Fibroblast of skin of scalp (primary cell): ENCODE data around the gene CXCR5.

Experiments
- DNase-seq: peaks from one replicate; pipeline ENCODE4 v3.0.0-alpha.2; 2013

CXCR5 gene

DNA sequence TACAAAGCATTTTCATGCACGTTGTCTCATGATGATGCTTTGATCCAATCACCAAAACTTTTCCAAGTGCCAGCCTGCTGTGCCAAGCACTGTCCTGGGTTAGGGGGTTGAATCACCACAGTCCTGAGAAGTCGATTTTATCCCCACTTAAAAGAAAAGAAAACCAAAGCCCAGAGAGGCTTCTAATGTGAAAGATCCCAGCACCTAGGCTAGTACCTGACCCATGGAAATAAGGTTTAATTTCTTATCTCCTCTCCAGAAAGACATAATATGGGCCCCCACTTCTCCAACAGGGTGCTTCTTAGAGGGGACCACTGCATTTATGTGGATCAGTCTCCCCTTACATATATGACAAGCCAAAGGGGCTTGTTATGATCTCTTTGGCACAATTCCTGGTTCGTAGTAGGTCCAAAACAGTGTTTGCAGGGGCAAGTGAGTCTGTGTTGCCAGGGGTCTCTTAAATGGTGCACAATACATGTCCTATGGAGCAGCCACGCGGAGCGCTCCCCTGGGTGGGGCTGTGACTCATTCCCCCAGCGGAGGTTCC is 43.9 kb downstream of the CXCR5 start:
- DNase-seq: no peak

DNA sequence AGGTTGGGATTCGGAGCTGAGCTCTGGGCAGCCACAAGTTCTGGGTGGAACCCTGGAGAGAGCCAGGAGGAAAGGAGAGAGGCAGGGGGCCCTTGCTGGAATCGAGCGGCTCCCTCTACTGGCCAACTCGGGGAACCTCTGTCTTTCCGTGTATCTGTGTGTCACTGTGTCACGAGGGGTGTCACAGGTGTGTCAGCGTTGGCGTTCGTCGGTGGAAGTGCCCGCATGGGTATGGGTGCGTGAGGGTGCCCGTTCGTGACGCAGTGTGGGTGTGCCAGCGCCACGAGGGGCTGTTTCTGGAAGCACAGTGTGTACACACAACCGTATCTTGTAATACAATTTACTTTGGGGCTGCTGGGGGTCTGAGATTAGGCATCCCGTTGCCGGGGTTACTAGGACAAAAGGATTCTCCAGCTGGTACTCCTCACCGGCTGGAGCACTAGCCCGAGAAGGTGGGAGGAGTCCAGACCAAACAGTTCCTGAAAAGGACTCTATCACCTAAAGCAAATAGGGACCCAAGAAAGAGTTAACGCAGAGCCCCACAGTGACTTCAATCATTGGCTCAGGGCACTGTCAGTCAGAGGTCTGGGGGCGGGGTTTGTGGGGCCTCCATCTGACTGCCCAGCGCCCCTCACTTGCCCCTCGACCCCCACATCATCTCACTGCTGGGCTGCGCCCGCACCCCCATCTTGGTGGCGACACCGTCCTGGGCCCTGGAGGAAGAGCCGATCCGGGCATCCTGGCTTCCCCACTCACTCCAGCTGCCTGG is 44.6 kb downstream of the CXCR5 start:
- DNase-seq: peak; percentile 92

DNA sequence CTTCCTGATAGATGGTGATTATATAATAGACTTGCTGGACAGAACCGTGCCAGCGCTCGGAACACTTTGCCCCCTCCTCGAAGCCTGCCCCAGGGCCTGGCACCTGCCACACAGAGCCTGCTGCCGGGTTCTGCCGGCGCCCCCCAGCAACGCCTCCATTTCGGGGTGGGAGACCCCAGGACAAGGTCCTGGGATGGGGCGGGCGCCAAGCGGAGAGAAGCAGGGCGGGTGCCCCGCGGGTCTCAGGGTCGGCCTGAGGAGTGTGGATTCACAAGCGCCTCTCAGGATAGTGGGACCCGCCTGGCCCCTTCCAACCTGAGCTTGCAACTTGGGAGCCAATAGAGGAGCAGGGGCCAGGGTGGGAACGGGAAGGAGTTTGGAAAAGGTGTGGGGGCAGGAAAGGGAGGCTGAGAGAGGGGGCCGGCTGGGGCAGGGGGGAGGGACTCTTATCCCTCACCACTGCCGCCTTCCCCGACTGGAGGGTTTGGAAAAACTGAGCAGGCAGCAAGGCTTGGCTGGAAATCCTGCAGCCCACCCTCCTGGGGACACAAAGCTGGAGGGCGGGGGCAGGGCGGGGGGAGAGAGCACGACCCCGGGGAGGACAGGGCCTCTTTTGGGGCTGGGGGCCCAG is 45.3 kb downstream of the CXCR5 start:
- peak; percentile 68 for DNase-seq

DNA sequence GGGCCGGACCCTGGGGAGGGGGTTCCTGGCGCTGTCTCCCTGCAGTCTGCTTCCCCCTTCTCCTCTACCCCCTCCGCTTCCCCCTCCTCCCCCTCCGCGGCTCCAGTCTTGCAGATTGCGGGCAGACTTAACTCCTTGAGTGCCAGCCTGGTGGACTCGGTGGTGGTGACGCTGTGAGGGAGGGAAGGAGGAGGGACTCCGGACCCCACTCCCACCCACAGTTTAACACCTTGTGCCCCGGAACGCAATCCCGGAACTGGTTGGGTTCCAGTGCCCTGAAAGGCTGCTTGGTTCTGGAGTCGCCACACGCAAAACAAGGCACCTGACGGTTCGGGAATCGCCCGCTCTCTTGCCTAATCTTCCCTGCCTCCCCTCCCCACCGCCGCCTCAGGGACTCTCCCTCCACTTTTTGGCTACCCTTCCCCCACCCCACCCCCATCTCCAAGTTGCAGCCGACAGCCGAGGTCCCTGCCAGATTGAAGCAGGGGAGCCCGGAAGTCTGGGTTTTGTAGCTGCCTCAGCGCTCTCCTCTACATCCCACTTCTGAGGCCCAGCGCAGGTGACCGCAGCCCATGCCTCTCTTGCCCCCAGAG is 45.9 kb downstream of the CXCR5 start:
- DNase-seq: peak; percentile 92

DNA sequence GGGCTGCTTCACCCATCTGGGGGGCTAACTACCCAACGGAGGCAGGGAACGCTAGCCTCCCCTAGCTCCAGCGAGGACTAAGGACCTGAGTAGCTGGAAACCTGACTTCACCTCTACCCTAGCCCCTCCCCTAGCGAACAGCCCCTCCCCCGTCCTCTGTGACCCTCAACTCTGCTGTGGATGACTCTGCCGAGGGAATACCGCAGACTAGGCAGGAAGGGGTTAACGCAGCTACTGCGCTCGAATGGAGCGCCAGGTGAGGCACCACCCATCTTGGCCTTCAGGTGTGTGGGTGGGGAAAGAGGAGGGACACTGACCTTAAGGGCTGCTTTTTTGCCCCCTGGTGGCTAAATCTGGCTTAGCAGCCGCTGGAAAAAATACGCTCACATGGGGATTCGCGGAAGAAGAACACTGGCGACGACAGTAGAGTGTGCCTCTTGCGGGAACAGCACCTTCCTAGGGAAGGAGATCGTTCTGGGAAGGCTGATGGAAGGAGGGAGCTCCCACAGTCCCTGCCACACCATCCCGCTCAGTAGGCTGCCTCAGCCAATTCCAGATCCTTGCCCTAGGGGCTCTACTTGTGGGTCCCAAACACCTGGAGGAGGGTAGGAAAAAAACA is 46.5 kb downstream of the CXCR5 start:
- peak; percentile 69 for DNase-seq

DNA sequence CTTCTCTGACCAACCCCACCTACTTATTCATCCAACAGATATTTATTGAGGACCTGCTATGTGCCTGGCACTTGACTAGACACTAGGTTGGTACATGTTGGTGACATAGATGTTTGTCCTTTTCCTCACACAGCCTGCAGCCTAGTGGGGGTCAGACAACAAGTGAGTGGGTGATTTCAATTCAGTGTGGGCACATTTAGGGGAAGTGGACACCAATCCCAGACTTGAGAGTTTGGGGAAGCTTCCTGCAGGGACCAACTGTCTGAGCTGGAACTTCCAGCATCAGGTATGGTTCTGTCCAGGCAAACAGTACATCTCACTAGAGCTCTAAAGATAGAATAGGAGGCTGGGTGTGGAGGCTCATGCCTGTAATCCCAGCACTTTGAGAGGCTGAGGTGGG is 47.9 kb downstream of the CXCR5 start:
- DNase-seq: no peak

DNA sequence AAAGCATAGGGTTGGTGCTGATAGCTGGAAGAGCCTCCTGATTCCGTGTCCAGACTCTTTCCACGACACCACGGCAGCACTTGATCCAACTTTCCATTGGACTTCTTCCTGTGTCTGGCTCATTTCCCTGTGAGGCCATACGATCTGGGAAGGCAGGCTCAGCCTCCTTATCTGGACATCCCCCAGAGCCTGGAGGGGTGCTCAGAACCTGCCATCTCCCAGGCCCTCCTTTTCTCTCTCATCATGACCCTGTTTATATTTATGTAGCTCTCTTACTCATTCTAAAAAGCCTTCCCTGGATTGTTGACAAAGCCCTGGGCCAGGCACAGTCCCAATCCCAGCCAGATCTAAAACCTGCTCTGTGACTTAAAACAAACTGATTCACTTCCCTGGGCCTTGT is 49.8 kb downstream of the CXCR5 start:
- no peak for DNase-seq

DNA sequence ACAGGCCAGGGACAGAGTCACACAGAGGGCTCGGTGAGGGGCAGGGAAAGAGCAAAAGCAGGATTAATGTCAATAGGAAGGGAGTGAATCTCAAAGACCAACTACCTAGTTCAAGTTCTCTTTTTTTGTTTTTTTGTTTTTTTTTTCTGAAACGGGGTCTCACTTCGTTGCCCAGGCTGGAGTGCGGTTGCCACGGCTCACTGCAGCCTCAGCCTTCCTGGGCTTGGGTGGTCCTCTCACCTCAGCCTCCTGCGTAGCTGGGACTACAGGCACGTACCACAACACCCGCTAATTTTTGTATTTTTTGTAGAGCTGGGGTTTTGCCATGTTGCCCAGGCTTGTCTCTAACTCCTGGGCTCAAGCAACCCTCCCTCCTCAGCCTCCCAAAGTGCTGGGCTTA is 51.7 kb downstream of the CXCR5 start:
- no peak for DNase-seq

DNA sequence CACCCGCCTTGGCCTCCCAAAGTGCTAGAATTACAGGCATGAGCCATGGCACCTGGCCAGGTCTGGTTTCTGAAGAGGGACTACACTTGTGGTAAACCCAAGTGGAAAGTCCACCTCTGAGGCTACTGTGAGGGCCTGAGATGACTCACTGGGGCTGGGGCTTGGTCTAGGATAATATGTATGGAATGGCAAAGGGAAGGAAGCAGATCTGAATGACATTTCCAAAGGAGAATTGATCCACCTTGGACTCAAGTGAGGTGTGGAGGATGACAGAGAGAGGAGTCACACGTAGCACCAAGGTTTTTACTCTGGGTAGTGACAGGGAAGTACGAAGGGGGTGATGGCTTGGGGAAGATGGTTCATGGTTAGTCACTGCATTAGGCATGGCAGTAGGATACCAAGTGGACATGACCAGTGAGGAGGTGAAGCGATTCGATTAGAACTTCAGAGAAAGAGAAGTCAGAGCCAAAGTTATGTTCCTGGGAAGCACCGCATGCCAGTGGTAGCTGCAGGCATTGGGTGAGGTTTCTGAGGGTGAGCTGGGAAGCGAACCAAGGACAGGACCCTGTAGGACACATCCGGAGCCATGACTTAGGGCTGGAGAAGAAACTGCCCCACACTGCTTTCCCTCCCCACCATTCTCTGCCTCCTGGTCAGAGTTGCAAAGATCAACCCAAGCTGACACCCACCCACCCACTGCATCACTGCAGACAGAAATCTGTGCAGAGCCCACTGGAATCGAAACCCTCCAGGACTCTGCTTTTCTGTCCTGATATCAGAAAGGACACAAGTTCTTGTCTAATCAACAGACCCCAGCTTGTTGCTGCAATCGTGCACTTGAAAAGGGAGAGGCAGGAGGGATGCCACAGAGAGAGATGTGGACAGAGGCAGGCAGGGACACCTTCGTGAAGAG is 55.1 kb downstream of the CXCR5 start:
- DNase-seq: peak; percentile 76

DNA sequence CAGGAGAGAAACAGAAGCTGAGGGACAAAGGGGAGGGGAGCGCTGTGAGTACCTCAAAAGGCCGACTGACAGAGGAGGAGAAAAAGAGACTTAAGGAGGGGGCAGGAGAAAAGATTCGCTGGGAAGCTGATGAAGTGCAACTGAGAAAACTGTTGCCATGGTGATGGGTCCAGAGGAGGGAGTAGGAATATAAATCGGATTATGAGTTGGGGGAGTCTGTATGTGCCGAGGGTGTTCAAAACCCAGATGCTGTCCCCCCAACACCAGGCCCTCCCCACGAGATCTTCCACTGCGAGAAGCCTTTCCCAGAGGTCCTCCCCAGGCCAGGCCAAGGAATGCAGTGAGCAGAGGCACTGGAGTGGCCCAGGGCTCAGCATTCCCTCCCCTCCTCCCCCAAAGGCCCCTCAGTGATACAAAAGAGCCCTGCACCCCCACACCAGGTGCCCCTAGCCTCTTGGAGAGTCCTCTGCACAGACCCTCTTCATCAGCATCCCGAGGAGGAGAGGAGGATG is 55.8 kb downstream of the CXCR5 start:
- no peak for DNase-seq

DNA sequence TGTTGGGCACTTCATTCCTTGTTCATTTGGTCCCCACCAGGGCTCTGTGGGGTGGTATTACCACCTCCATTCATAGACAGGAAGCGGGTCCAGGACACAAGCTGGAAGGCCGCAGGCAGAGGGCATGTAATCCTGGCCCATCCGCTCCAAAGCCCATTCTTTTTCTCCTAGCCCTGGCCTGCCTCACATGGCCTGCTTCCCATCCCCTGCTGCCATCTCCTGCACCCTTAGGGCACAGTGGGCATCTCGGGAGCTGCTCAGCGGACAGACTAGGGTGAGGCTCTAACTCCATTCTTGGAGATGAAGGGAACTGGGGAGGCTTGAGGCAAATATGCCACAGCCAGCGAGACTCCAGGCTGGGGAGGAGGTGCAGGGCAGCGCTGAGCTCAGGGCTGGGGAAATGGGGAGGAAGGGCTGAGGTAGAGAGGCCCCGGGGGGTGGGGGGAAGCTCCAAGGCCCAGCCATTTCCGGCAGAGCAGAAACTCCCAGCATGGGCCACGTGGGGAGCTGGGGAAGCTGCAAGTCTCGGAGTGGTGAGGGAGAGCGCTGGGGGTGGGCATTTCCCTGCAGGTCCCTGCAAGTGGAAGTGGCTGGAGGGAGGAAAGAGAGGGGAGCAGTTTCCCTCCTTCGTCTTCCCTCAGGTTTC is 56.4 kb downstream of the CXCR5 start:
- peak; percentile 69 for DNase-seq

DNA sequence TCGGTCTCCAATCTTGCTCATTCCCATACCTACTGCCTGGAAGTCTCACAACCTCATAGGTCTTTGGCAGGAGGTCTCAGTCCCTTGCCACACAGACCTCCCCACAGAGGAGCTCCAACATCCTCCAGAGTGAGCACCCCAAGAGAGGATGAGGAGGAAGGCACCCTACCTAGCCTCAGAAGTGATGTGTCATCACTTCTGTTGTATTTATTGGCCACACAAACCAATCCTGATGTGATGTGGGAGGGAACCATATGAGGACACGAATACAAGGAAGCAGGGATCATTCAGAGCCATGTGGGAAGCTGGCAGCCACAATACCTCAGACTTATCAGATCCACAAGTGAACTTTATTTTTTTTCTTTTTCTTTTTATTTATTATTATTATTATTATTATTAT is 63.4 kb downstream of the CXCR5 start:
- no peak for DNase-seq
